ENCODE measurements around the gene BNIP1. TPM values are rescaled to one million over a fixed set of nuclear protein-coding genes. Genes with fewer than 3 reads are reported as not detected.

The BNIP1 gene
- total and polyA plus RNA-seq, 2 of the 4 experiments (the other 2 are of a cell fraction): 24.3 to 35.3 TPM

- no peak overlapping the region for H2AK9ac ChIP-seq (replicated peaks; ENCODE audit: low read depth, low read length, poor library complexity)
- no peak overlapping the region for H4K8ac ChIP-seq (ENCODE audit: low read depth in 2 of 2, low read length in 2 of 2)
- H3K9ac ChIP-seq (ENCODE audit: low read depth, low read length): no peak overlapping the region
- no peak overlapping the region for H3K14ac ChIP-seq (replicated peaks; ENCODE audit: low read depth, low read length)
- H2AK5ac ChIP-seq (ENCODE audit: low read depth, low read length): no peak overlapping the region
- no peak overlapping the region for H3K18ac ChIP-seq (ENCODE audit: low read depth, low read length)
- H2BK5ac ChIP-seq (ENCODE audit: low read depth, low read length, poor library complexity, severe bottlenecking): no peak overlapping the region
- ATAC-seq (ENCODE audit: low read depth): no peak
- no peak overlapping the region for H2BK120ac ChIP-seq (ENCODE audit: low read depth, low read length)
- H2AFZ ChIP-seq (replicated peaks; ENCODE audit: low read length, poor library complexity): no peak overlapping the region
- H3K79me1 ChIP-seq (ENCODE audit: low read depth in 1 of 2, low read length in 2 of 2): no peaks in the 10 kb centered on the region
- H2BK15ac ChIP-seq (ENCODE audit: low read depth, low read length): no peak overlapping the region
- dilution Hi-C loops (cut with HindIII; ENCODE audit: low sequenced_read_pairs, unreplicated experiment) (no loop called here), in situ Hi-C loops (cut with MboI; ENCODE audit: low sequenced_read_pairs) (no loop called here), intact Hi-C loops (cut with micrococcal nuclease) (no loop called here)
- no peak overlapping the region for H2BK20ac ChIP-seq (ENCODE audit: low read depth, low read length)
- no peaks in the 10 kb centered on the region for H4K20me1 ChIP-seq (ENCODE audit: insufficient read depth, low read length)
- H3K56ac ChIP-seq (ENCODE audit: extremely low read depth, insufficient read depth, low read length): no peak overlapping the region
- BruUV-seq (replicated peaks): no TSS peak
- H3K36me3 ChIP-seq (ENCODE audit: control insufficient read depth, insufficient read depth, low read length): no peaks in the 10 kb centered on the region
- no peak overlapping the region for H3K23ac ChIP-seq (ENCODE audit: low read depth, low read length)
- no peak for TF ChIP-seq CHD1 (IDR thresholded peaks at IDR 0.05; ENCODE audit: low read depth, low read length)
- no peak for TF ChIP-seq CEBPB (IDR thresholded peaks at IDR 0.05; ENCODE audit: low read depth, low read length)
- TF ChIP-seq ELK1 (IDR thresholded peaks at IDR 0.05; ENCODE audit: borderline replicate concordance, low read depth, low read length): no peak
- TF ChIP-seq MAZ (IDR thresholded peaks at IDR 0.05; ENCODE audit: borderline replicate concordance, low read depth, low read length): no peak
- TF ChIP-seq RCOR1 (IDR thresholded peaks at IDR 0.05; ENCODE audit: insufficient replicate concordance, low read length): no peak
- no peak for TF ChIP-seq MAFK (IDR thresholded peaks at IDR 0.05; ENCODE audit: low read depth, low read length)
- no peak for TF ChIP-seq MXI1 (IDR thresholded peaks at IDR 0.05; ENCODE audit: borderline replicate concordance, low read depth, low read length)
- no peak for TF ChIP-seq SMC3 (IDR thresholded peaks at IDR 0.05; ENCODE audit: low read depth, low read length)
- no peak for TF ChIP-seq POLR2A (IDR thresholded peaks at IDR 0.05; ENCODE audit: low read depth, low read length)
- DNase-seq: no peak
- no peak overlapping the region for H3K27ac ChIP-seq (ENCODE audit: insufficient read depth, low read length)
- no CpG with 5 or more reads among the region's 2 CpGs for WGBS, 2 experiments (ENCODE audit: extremely low coverage in 2 of 2, insufficient read length in 1 of 2)
- POLR2A ChIA-PET (ENCODE audit: unreplicated experiment): no interaction called here
- H3K4me1 ChIP-seq (ENCODE audit: control insufficient read depth, insufficient read depth, low read length): no peaks in the 10 kb centered on the region
- H3K4me3 ChIP-seq (ENCODE audit: insufficient read depth, low read depth, low read length): no peak overlapping the region
- H3K4ac ChIP-seq (ENCODE audit: low read depth, low read length): no peak overlapping the region
- H3K4me2 ChIP-seq (ENCODE audit: low read depth, low read length): no peak overlapping the region
- H3K27me3 ChIP-seq (ENCODE audit: control insufficient read depth, insufficient read depth, low read length): peaks cover 16% of the 10 kb centered on the region
- H4K91ac ChIP-seq (ENCODE audit: insufficient read depth, low read depth, low read length): no peak overlapping the region
- H3K9me3 ChIP-seq (ENCODE audit: control insufficient read depth, insufficient read depth, low read length): peaks cover 10% of the 10 kb centered on the region
- CTCF ChIA-PET: no interaction called here
- no peaks in the 10 kb centered on the region for H3K9me1 ChIP-seq (ENCODE audit: insufficient read depth, low read length)
- no peak overlapping the region for H4K5ac ChIP-seq (ENCODE audit: low read depth, low read length)
These were observed 36.0 kb downstream of the BNIP1 start for GRCh38 chr5:173180331-173180730.
